ENCODE results near the gene CHST1. TPM values are rescaled to one million over a fixed set of nuclear protein-coding genes. Genes with fewer than 3 reads are reported as not detected.

Gene CHST1
- total and polyA plus RNA-seq, 4 experiments from 2014 or later, result not detected

DNA sequence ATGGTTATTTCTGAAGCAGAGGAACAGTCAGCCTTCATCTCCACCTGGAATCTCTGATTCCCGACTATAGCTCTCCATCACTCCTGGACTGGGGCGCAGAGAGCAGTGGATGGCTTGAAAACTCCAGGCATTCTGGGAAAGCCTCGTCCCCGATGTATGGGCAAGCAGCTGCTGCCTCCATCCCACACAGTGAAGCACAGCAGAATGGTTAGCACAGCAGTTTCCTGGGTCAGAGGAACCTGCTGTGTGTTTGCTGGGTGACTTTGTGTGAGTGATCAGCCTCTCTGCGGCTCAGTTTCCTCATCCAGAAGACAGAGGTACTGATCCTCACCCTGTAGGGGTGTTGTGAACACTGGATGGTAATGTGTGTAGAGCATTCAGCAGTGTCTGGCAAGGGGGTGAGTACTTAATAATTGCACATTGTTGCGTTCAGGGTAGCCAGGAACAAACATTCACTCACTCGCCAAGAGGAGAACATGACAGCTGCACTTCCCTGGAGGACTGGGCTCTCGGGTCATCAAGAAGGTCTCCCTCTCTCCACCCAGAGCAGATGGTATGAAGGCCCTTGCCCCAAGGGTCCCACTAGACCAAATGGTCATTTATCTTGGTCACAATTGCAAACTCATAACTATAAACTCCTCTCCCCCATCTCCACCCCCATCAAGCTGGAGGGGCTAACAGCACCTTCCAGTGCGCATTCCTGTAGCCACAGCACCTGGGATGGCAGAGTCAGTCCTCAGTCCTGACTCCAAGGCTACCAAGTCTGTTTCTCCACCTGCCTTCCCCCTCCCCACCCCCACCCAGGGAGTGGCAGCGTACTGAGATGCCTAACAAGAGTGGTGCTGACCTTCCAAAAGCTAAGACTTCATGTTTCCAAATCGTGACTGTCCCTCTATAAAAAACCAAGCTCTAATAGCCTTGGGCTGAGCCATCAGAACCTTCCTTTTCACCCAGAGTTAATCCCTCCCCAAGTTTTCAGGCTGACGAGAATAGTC, 1.5 kb upstream of the CHST1 start:
- CTCF ChIA-PET (ENCODE audit: partially characterized antibody), result interaction anchor here (0.9 to 2.2 kb wide), 2 partner anchors 10 to 13 kb away, joined by 4 to 6 read pairs; no protein-coding TSS in a partner anchor
- Histone ChIP-seq H3K4me3 (ENCODE audit: low read length in 2 of 2) (no peak overlapping the region), H3K36me3 (ENCODE audit: insufficient read depth, low read length) (no peaks in the 10 kb centered on the region), H3K27me3 (ENCODE audit: insufficient read depth, low read length) (peaks cover 18% of the 10 kb centered on the region), H3K27ac (ENCODE audit: low read depth, low read length) (no peak overlapping the region), H3K4me1 (ENCODE audit: insufficient read depth, low read length) (peaks cover 7% of the 10 kb centered on the region), H3K9me3 (ENCODE audit: control insufficient read depth in 1 of 2, low read length in 2 of 2) (no peaks in the 10 kb centered on the region)
- POLR2A ChIA-PET (ENCODE audit: partially characterized antibody), result no interaction called here
- Mint-ChIP-seq H3K27me3 (peaks cover 25 to 43% of the 10 kb centered on the region in 2 donors), H3K36me3 (no peaks in the 10 kb centered on the region), H3K4me1 (peaks cover 0 to 9% (median 3%) of the 10 kb centered on the region in 4 donors), H3K9me3 (no peaks in the 10 kb centered on the region), H3K27ac (no peak overlapping the region), H3K4me3 (peak overlapping the region in 6 of 8 donors; percentile 31 to 79 (median 51))
- no peak for DNase-seq
- intact Hi-C loops (cut with micrococcal nuclease), result no loop called here

DNA sequence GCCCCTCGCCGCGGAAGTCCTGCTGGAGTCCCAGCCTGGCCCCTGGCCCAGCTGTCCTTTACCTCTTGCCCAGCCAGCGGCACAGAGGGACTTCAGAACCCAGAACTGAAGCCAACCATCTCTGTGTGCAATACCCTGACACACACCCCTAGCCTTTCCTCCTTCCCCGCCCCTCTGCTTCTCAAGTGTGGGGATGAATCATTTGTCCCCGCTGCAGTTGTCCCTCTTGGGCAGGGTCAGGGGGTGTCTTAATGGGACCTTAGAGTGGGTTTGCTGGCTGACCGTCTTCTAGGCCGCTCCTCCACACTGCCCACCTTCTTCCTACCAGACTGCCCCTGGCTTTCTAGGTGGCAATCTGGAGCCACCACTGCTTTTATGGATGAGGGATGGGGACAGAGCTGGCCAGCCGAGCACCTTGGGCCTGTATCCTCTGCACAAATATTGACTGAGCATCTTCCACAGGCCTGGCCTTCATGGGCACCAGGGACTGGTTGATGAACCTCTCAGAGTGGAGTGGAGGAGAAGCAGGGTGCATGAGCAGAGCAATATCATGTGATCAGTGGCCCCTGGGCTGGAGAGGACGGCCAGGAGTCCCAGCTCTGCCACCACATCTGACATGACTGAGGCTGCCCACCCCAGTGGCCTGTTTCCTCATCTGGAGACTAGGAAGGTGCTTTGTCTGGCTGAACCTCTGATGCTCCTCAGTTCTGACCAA, 668 bp upstream of the CHST1 start:
- Histone ChIP-seq H3K4me1 (ENCODE audit: insufficient read depth, low read length) (peaks cover 7% of the 10 kb centered on the region), H3K27ac (ENCODE audit: low read depth, low read length) (no peak overlapping the region), H3K36me3 (ENCODE audit: insufficient read depth, low read length) (no peaks in the 10 kb centered on the region), H3K4me3 (ENCODE audit: low read length in 2 of 2) (no peak overlapping the region), H3K9me3 (ENCODE audit: control insufficient read depth in 1 of 2, low read length in 2 of 2) (no peaks in the 10 kb centered on the region), H3K27me3 (ENCODE audit: insufficient read depth, low read length) (peaks cover 26% of the 10 kb centered on the region)
- ChIA-PET POLR2A (ENCODE audit: partially characterized antibody) (no interaction called here), CTCF (ENCODE audit: partially characterized antibody) (interaction anchor here (2.2 kb wide), 1 partner anchor 9 kb away, joined by 6 read pairs; no protein-coding TSS in a partner anchor)
- DNase-seq, result no peak
- Mint-ChIP-seq H3K36me3 (no peaks in the 10 kb centered on the region), H3K4me3 (peak overlapping the region; percentile 42 to 79 (median 67)), H3K4me1 (peaks cover 0 to 9% (median 3%) of the 10 kb centered on the region in 4 donors), H3K27me3 (peaks cover 31 to 44% of the 10 kb centered on the region in 2 donors), H3K9me3 (no peaks in the 10 kb centered on the region), H3K27ac (no peak overlapping the region)
- intact Hi-C loops (cut with micrococcal nuclease), result no loop called here

DNA sequence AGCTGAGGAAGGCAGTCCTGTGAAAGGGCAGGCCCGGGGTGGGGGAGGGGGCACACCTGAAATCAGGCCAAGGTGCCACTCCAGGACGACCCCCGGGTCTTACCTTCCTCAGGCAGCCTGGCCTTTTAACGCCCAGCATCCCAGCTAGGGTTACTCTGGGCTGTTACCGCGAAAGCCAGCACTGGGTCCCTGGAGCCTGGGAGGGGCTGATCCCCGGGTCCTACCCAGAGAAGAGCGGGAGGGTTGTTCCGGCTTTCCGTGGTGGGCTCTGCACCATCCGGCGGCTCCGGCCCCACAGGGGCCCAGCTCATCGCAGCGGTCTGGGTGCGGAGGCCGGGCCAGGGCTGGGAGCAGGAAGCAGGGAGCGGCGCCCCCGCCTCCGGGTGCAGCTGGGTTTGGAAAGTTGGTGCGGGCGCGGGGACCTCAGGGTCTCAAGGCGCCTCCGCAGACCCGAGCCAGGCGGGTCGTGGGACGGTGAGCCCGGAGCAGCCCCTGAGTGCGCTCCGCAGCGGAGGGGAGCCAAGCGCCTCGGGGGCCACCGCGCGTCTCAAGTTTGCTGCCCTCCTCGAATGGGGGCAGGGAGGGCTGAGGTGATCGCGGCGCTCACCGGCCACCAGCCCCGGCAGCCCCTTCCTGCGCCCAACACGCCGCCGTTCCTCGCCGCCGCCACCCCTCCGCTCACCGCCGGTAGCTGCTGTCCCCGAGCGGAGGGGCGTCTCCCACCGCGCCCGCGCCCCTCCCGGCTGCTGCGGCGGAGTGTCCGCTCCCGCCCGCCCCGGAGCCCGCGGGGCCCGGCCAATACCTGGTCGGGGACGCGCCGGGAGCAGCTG, 831 bp downstream of the CHST1 start:
- POLR2A ChIA-PET (ENCODE audit: partially characterized antibody), result no interaction called here
- intact Hi-C loops (cut with micrococcal nuclease), result no loop called here
- CTCF ChIA-PET (ENCODE audit: partially characterized antibody), result no interaction called here
- H3K27ac ChIP-seq (ENCODE audit: low read depth, low read length), result no peak overlapping the region
- peak overlapping the region in 1 of 2 donors; percentile 9 for H3K4me3 ChIP-seq (ENCODE audit: low read length in 2 of 2)
- Mint-ChIP-seq H3K4me1 (peaks cover 0 to 9% (median 3%) of the 10 kb centered on the region in 4 donors), H3K9me3 (no peaks in the 10 kb centered on the region), H3K27me3 (peaks cover 40 to 56% of the 10 kb centered on the region in 2 donors), H3K36me3 (no peaks in the 10 kb centered on the region), H3K27ac (no peak overlapping the region), H3K4me3 (peak overlapping the region in 3 of 8 donors; percentile 25 to 59 (median 52))
- peaks cover 7% of the 10 kb centered on the region for H3K4me1 ChIP-seq (ENCODE audit: insufficient read depth, low read length)
- no peaks in the 10 kb centered on the region for H3K9me3 ChIP-seq (ENCODE audit: control insufficient read depth in 1 of 2, low read length in 2 of 2)
- H3K27me3 ChIP-seq (ENCODE audit: insufficient read depth, low read length), result peaks cover 26% of the 10 kb centered on the region
- H3K36me3 ChIP-seq (ENCODE audit: insufficient read depth, low read length), result no peaks in the 10 kb centered on the region
- no peak for DNase-seq

DNA sequence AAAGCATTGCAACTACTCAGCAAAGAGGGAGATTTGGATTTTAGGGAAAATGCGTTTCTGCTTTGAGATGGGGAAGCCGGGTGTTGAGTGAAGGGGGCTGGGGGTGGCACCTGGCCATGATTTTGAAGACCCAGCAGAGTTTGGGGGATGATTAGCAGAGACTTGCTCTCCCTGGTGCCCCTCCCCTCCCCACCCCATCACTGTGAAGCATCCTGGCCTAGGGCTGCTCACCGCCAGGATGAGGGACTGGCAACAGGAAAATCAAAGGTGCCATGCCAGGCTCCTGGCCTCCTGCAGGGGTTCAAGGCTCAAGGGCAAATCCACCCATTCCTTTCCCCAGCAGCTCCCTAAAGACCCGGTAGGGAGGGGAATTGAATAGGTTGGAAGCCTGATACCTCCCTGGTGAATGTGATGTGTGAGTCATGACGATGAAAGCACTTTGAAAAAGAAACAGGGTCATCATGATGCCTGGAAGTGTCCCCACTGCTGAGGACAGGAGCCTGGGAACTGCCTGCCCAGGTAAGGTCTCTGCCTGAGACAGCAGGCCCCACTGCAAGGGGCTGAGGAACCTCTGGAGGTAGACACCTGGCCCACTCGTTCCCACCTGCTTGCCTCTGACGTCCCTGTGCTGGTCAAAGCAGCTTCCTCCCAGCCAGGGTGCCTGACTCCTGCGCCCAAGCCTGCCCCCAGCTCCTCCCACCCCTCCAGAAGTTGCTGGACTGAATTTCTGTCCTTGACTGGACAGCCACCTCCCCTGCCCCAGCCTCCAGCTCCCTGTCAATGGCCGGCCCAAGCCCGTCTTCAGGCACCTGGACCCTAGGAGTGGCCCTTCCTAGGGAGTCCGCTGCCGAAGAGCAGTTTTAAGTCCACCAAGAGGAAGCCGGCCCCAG, 1.7 kb downstream of the CHST1 start:
- H3K4me1 Mint-ChIP-seq, result peaks cover 0 to 9% (median 3%) of the 10 kb centered on the region in 4 donors
- ChIA-PET CTCF (ENCODE audit: partially characterized antibody) (interaction anchor here (0.8 kb wide), 1 partner anchor 9 kb away, joined by 3 read pairs; no protein-coding TSS in a partner anchor), POLR2A (ENCODE audit: partially characterized antibody) (no interaction called here)
- H3K27ac ChIP-seq (ENCODE audit: low read depth, low read length), result no peak overlapping the region
- H3K4me3 ChIP-seq (ENCODE audit: low read length in 2 of 2), result no peak overlapping the region
- H3K36me3 Mint-ChIP-seq, result no peaks in the 10 kb centered on the region
- peaks cover 43 to 54% of the 10 kb centered on the region in 2 donors for H3K27me3 Mint-ChIP-seq
- no peak overlapping the region for H3K27ac Mint-ChIP-seq
- DNase-seq, result no peak
- H3K27me3 ChIP-seq (ENCODE audit: insufficient read depth, low read length), result peaks cover 26% of the 10 kb centered on the region
- peak overlapping the region in 6 of 8 donors; percentile 10 to 83 (median 46) for H3K4me3 Mint-ChIP-seq
- H3K9me3 Mint-ChIP-seq, result no peaks in the 10 kb centered on the region
- intact Hi-C loops (cut with micrococcal nuclease), result no loop called here
- no peaks in the 10 kb centered on the region for H3K36me3 ChIP-seq (ENCODE audit: insufficient read depth, low read length)
- peaks cover 7% of the 10 kb centered on the region for H3K4me1 ChIP-seq (ENCODE audit: insufficient read depth, low read length)
- H3K9me3 ChIP-seq (ENCODE audit: control insufficient read depth in 1 of 2, low read length in 2 of 2), result no peaks in the 10 kb centered on the region

DNA sequence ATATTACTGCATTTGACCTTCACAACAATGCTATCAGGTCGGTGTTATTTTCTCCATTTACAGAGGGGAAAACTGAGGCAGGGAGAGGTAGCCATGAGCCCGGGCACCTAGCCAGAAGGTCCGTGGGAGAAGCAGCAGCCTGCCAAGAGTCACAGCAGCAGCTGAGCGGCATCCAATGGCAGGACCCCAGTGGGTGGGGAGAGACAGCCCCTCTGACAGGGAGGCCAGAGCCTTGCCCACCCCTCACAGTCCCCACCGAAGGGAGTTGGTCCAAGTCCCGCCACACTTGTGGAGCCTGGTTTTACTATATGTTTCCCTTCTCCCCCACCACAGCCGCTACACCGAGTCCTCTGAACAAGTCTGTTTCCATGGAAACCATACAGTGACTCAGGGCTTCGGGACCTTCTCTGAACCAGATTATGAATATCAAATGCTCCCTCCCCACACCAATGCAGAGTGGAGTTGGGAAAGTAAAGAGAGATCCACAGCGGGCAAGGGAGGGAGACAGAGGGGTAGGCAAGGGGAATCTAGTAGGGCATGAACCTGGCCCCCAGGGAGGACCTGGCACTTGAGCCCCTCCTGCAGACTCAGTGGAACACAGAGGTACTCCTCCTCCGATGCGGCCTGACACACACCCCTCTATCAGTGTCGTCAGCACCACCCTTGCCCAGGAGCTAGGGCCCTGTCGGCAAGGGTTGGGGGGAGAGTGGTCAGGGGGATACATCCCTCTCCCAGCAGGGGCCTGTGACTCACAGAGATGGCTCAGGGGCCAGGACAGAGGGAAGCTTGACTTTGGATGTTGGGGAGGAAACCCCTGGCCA, 2.5 kb downstream of the CHST1 start:
- Histone ChIP-seq H3K4me1 (ENCODE audit: insufficient read depth, low read length) (peaks cover 7% of the 10 kb centered on the region), H3K4me3 (ENCODE audit: low read length in 2 of 2) (no peak overlapping the region), H3K9me3 (ENCODE audit: control insufficient read depth in 1 of 2, low read length in 2 of 2) (no peaks in the 10 kb centered on the region), H3K36me3 (ENCODE audit: insufficient read depth, low read length) (no peaks in the 10 kb centered on the region), H3K27ac (ENCODE audit: low read depth, low read length) (no peak overlapping the region), H3K27me3 (ENCODE audit: insufficient read depth, low read length) (peaks cover 26% of the 10 kb centered on the region)
- Mint-ChIP-seq H3K27me3 (peaks cover 42 to 50% of the 10 kb centered on the region in 2 donors), H3K36me3 (no peaks in the 10 kb centered on the region), H3K4me3 (peak overlapping the region in 5 of 8 donors; percentile 20 to 83 (median 39)), H3K9me3 (no peaks in the 10 kb centered on the region), H3K4me1 (peaks cover 0 to 9% (median 3%) of the 10 kb centered on the region in 4 donors), H3K27ac (no peak overlapping the region)
- ChIA-PET POLR2A (ENCODE audit: partially characterized antibody) (no interaction called here), CTCF (ENCODE audit: partially characterized antibody) (interaction anchor here (0.8 kb wide), 1 partner anchor 8 kb away, joined by 3 read pairs; no protein-coding TSS in a partner anchor)
- intact Hi-C loops (cut with micrococcal nuclease), result no loop called here
- no peak for DNase-seq

Data from CD4-positive, alpha-beta memory T cell (primary cell).